Fibroblast of peridontal ligament (primary cell): ENCODE data around the gene TMC1.

Experiments used
- DNase-seq: peaks from one replicate; pipeline ENCODE4 v3.0.0-alpha.2; 2010; ENCODE audit errors: extremely low read depth

TMC1 gene

GRCh38 chr9:72614067-72614466 lies 92.7 kb downstream of the TMC1 start:
- no peak for DNase-seq

- DNase-seq: no peak
Observed at GRCh38 chr9:72615931-72616330, 94.5 kb downstream of the TMC1 start.

- peak; percentile 19 for DNase-seq
Observed at GRCh38 chr9:72618811-72619210, 97.4 kb downstream of the TMC1 start.

- no peak for DNase-seq
Observed at GRCh38 chr9:72622186-72622585, 100.8 kb downstream of the TMC1 start.

GRCh38 chr9:72623156-72623555 lies 101.7 kb downstream of the TMC1 start:
- peak; percentile 47 for DNase-seq

GRCh38 chr9:72627147-72627546 lies 105.7 kb downstream of the TMC1 start:
- no peak for DNase-seq

- DNase-seq: no peak
Observed at GRCh38 chr9:72627956-72628540, 106.6 kb downstream of the TMC1 start.

- peak; percentile 64 for DNase-seq
Observed at GRCh38 chr9:72633966-72634365, 112.6 kb downstream of the TMC1 start.

GRCh38 chr9:72635197-72635596 lies 113.8 kb downstream of the TMC1 start:
- no peak for DNase-seq

GRCh38 chr9:72636621-72637020 lies 115.2 kb downstream of the TMC1 start:
- no peak for DNase-seq

GRCh38 chr9:72643651-72644050 lies 122.2 kb downstream of the TMC1 start:
- no peak for DNase-seq

- no peak for DNase-seq
Observed at GRCh38 chr9:72646061-72646460, 124.7 kb downstream of the TMC1 start.

GRCh38 chr9:72648324-72649126 lies 127.1 kb downstream of the TMC1 start:
- no peak for DNase-seq

- no peak for DNase-seq
Observed at GRCh38 chr9:72649127-72649442, 127.7 kb downstream of the TMC1 start.

- DNase-seq: no peak
Observed at GRCh38 chr9:72650206-72650605, 128.8 kb downstream of the TMC1 start.

GRCh38 chr9:72656021-72656420 lies 134.6 kb downstream of the TMC1 start:
- no peak for DNase-seq

GRCh38 chr9:72657023-72657422 lies 135.6 kb downstream of the TMC1 start:
- DNase-seq: no peak

- no peak for DNase-seq
Observed at GRCh38 chr9:72658703-72659102, 137.3 kb downstream of the TMC1 start.

- peak; percentile 67 for DNase-seq
Observed at GRCh38 chr9:72661401-72662135, 140.2 kb downstream of the TMC1 start.

GRCh38 chr9:72665421-72665820 lies 144.0 kb downstream of the TMC1 start:
- peak; percentile 35 for DNase-seq

- no peak for DNase-seq
Observed at GRCh38 chr9:72667181-72667580, 145.8 kb downstream of the TMC1 start.

- no peak for DNase-seq
Observed at GRCh38 chr9:72674961-72675360, 153.6 kb downstream of the TMC1 start.

- DNase-seq: peak; percentile 60
Observed at GRCh38 chr9:72675586-72675985, 154.2 kb downstream of the TMC1 start.
